Body of pancreas (tissue), 4 donors: Measurements from ENCODE around the gene UBE2E2. TPM values are rescaled to one million over a fixed set of nuclear protein-coding genes. Genes with fewer than 3 reads are reported as not detected.

Experiments
- ATAC-seq: fragments of 150-250 bp; one replicate; pipeline ENCODE4 v1.9.1; 2016
- DNase-seq, 4 donors: peaks; one replicate each; pipeline ENCODE4 v3.0.0-alpha.2; 2019
- H3K27ac ChIP-seq, 4 donors: fragments of 200-600 bp; sonication (generic); 1 replicate in 3 of 4; 2 replicates in 1 of 4; pipeline versions ENCODE4 v1.5.1 to v1.6.1; 2016 to 2019; ENCODE audit warnings: mild to moderate bottlenecking in 1 of 4, mixed read lengths in 1 of 4, moderate library complexity in 1 of 4
- H3K27me3 ChIP-seq, 2 donors: fragments of 200-600 bp; sonication (generic); one replicate each; pipeline ENCODE4 v1.6.0; 2016; ENCODE audit warnings: mild to moderate bottlenecking in 1 of 2
- H3K36me3 ChIP-seq, 2 donors: fragments of 200-600 bp; sonication (generic); replicated peaks in 1 of 2; 2 replicates each; pipeline ENCODE4 v1.5.1; 2016; ENCODE audit warnings: low read depth in 2 of 2; ENCODE audit not compliant: insufficient read depth in 1 of 2
- H3K4me1 ChIP-seq: fragments of 200-600 bp; sonication (generic); one replicate; pipeline ENCODE4 v1.6.0; 2016
- H3K4me3 ChIP-seq, 2 donors: fragments of 200-600 bp; sonication (generic); 1 replicate in 1 of 2; 2 replicates in 1 of 2; pipeline ENCODE4 v1.5.1; 2016 to 2019
- H3K9me3 ChIP-seq, 3 donors: fragments of 200-600 bp; sonication (generic); 1 replicate in 2 of 3; 2 replicates in 1 of 3; pipeline ENCODE4 v1.5.1; 2016
- POLR2A ChIP-seq, 3 donors: fragments of 450-650 bp; IDR thresholded peaks; one replicate each; pipeline ENCODE4 v1.6.1; 2016; ENCODE audit warnings: antibody characterized with exemption in 3 of 3, mild to moderate bottlenecking in 2 of 3
- WGBS, 2 donors: methylation state at CpG; one replicate each; pipeline ENCODE4 v1.1.5; 2017; 5-methylcytosine and 5-hydroxymethylcytosine counted together
- intact Hi-C: fragments of 100-400 bp; cut with DNase I; formaldehyde crosslinking; loops from one replicate; pipeline ENCODE4 v1.15.1; 2023
- total RNA-seq, 2 donors: library from RNA; depleted of rRNA; stranded (reverse); fragments of >200 nt; gene quantifications; one replicate each; pipeline ENCODE4 v1.1.0, GENCODE V29; 2016
- TF ChIP-seq, protein P1 (sequence below), 7 experiments: fragments of 450-650 bp in 4 of 7; fragments of 200-600 bp in 3 of 7; sonication (generic) in 3 of 7; IDR thresholded peaks; one replicate each; pipeline ENCODE4 v1.5.1; 2016 to 2019; ENCODE audit warnings: antibody characterized with exemption in 7 of 7

Gene UBE2E2
- total RNA-seq, 2 donors from 2014 or later, result 7.8 to 23.7 TPM

DNA sequence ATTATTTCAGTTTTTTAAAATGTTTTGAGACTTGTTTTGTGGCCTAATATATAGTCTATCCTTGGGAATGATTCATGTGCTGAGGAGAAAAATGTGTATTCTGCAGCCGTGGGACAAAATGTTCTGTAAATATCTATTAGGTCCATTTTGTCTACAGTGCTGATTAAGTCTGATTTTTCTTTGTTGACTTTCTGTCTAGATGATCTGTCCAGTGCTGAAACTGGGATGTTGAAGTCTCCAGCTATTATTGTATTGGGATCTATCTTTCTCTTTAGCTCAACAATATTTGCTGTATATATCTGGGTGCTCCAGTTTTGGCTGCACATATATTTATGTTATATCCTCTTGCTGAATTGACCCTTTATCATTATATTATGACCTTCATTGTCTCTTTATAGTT is 85.2 kb downstream of the UBE2E2 start:
- ATAC-seq, result peak; percentile 65
- TF ChIP-seq, protein P1, sequence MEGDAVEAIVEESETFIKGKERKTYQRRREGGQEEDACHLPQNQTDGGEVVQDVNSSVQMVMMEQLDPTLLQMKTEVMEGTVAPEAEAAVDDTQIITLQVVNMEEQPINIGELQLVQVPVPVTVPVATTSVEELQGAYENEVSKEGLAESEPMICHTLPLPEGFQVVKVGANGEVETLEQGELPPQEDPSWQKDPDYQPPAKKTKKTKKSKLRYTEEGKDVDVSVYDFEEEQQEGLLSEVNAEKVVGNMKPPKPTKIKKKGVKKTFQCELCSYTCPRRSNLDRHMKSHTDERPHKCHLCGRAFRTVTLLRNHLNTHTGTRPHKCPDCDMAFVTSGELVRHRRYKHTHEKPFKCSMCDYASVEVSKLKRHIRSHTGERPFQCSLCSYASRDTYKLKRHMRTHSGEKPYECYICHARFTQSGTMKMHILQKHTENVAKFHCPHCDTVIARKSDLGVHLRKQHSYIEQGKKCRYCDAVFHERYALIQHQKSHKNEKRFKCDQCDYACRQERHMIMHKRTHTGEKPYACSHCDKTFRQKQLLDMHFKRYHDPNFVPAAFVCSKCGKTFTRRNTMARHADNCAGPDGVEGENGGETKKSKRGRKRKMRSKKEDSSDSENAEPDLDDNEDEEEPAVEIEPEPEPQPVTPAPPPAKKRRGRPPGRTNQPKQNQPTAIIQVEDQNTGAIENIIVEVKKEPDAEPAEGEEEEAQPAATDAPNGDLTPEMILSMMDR (IDR thresholded peaks at IDR 0.05), result no peak
- TF ChIP-seq POLR2A (IDR thresholded peaks at IDR 0.05), result no peak
- intact Hi-C loops, result no loop called here
- Histone ChIP-seq H3K27ac (no peak overlapping the region), H3K4me3 (no peak overlapping the region), H3K27me3 (no peaks in the 10 kb centered on the region), H3K36me3 (no peaks in the 10 kb centered on the region), H3K4me1 (peaks cover 6% of the 10 kb centered on the region), H3K9me3 (no peaks in the 10 kb centered on the region)
- peak in 3 of 4 donors; percentile 6 to 20 (median 10) for DNase-seq
- 12 to 24% methylated on average over 1 of the region's 1 CpG for WGBS, 2 donors

DNA sequence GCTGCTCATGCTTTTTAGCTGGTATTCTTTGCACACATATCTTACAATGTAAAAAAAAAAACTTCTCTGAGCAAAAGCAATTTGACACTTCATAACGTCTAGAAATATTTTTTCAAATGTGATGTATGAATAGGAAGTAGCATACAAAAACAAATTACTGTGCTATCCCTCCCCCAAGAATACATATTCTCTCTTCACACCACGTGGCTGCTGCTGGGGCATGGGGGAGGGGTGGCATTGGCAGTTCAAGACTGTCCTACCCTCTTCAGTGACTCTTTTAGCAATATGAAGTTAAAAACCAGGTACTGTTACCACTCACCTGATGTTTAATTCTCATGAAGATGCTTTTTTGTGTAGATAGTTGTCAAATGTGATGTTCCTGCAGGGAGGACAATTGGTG is 85.6 kb downstream of the UBE2E2 start:
- intact Hi-C loops, result no loop called here
- no peak for DNase-seq
- peaks cover 6% of the 10 kb centered on the region for H3K4me1 ChIP-seq
- no peak overlapping the region for H3K27ac ChIP-seq
- H3K9me3 ChIP-seq, result no peaks in the 10 kb centered on the region
- H3K36me3 ChIP-seq, result no peaks in the 10 kb centered on the region
- no peaks in the 10 kb centered on the region for H3K27me3 ChIP-seq
- no peak overlapping the region for H3K4me3 ChIP-seq
- no peak for ATAC-seq
- TF ChIP-seq, protein P1 (IDR thresholded peaks at IDR 0.05), result no peak
- no peak for TF ChIP-seq POLR2A (IDR thresholded peaks at IDR 0.05)
- 27 to 33% methylated on average over 2 of the region's 2 CpGs for WGBS, 2 donors

DNA sequence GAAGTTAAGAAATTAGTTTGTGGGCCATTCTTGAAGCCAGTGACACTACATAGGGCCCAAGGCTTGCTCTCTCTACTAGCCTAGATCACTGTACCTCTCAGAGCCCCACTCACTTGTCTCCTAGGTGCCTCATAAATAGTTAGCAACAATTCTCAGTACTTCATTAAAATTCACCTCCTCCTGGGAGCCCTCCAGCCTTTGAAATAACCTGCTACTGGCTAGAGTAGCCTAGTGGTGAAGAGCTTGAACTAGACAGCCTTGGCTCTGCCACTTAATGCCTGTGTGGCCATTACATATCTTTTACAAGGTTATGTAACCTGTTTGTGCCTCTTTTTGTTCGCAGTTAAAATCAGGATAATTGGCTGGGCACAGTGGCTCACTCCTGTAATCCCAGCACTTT is 89.3 kb downstream of the UBE2E2 start:
- intact Hi-C loops, result no loop called here
- Histone ChIP-seq H3K27ac (no peak overlapping the region), H3K4me3 (no peak overlapping the region), H3K36me3 (no peaks in the 10 kb centered on the region), H3K9me3 (no peaks in the 10 kb centered on the region), H3K27me3 (no peaks in the 10 kb centered on the region), H3K4me1 (peaks cover 6% of the 10 kb centered on the region)
- no peak for TF ChIP-seq POLR2A (IDR thresholded peaks at IDR 0.05)
- TF ChIP-seq, protein P1 (IDR thresholded peaks at IDR 0.05), result no peak
- no peak for DNase-seq
- no peak for ATAC-seq
- 92 to 93% methylated on average over 1 of the region's 1 CpG for WGBS, 2 donors

GRCh38 chr3:23294770-23295387 is 91.8 kb downstream of the UBE2E2 start:
- Histone ChIP-seq H3K9me3 (no peaks in the 10 kb centered on the region), H3K4me3 (no peak overlapping the region), H3K4me1 (no peaks in the 10 kb centered on the region), H3K27ac (no peak overlapping the region), H3K36me3 (no peaks in the 10 kb centered on the region), H3K27me3 (no peaks in the 10 kb centered on the region)
- TF ChIP-seq, protein P1 (IDR thresholded peaks at IDR 0.05), result no peak
- no peak for TF ChIP-seq POLR2A (IDR thresholded peaks at IDR 0.05)
- intact Hi-C loops, result no loop called here
- no peak for ATAC-seq
- DNase-seq, result no peak

DNA sequence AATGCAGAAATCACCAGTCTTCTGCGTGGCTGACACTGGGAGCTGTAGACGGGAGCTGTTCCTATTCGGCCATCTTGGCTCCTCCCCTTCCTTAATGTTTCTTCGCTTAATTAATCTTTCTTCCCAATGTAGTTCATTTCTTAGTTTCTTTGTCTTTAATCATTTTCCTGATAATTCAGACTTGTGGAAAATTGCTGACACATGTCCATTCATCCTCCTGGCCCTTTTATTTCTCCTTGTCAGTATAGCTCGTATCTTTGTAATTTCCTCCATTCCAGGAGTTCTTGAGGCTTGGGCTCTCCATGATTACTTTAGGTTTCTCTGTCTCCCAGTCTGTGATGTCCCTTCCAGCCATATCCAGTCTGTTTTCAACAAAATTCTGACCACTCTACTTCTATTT is 98.7 kb downstream of the UBE2E2 start:
- Histone ChIP-seq H3K27ac (no peak overlapping the region), H3K4me3 (no peak overlapping the region), H3K27me3 (no peaks in the 10 kb centered on the region), H3K36me3 (no peaks in the 10 kb centered on the region), H3K4me1 (peaks cover 9% of the 10 kb centered on the region), H3K9me3 (no peaks in the 10 kb centered on the region)
- 72 to 91% methylated on average over 5 of the region's 5 CpGs for WGBS, 2 donors
- ATAC-seq, result no peak
- TF ChIP-seq, protein P1 (IDR thresholded peaks at IDR 0.05), result no peak
- no peak for TF ChIP-seq POLR2A (IDR thresholded peaks at IDR 0.05)
- intact Hi-C loops, result no loop called here
- no peak for DNase-seq
